CD4-positive, alpha-beta T cell (primary cell): ENCODE data around the gene ARIH2. TPM values are rescaled to one million over a fixed set of nuclear protein-coding genes. Genes with fewer than 3 reads are reported as not detected.
A peak's percentile ranks its signal among the peaks of the same experiment; 100 is the strongest.

ENCODE experiments used
- ATAC-seq: fragments of 200-7000 bp; cut with Tn5 transposase; one replicate; pipeline ENCODE4 v1.10.0; 2022; ENCODE audit warnings: mild to moderate bottlenecking; ENCODE audit not compliant: poor library complexity
- CTCF ChIA-PET: fragments of 350-600 bp; sonication (Branson Sonifier 250); formaldehyde crosslinking; loops from one replicate; lab custom pipeline; 2021; ENCODE audit warnings: antibody characterized with exemption, inconsistent platforms; lab: Charles Lee
- POLR2A ChIA-PET: fragments of 350-600 bp; sonication (Branson Sonifier 250); formaldehyde crosslinking; loops from one replicate; lab custom pipeline; 2021; ENCODE audit warnings: antibody characterized with exemption, inconsistent platforms; lab: Charles Lee
- DNase-seq, 14 experiments: peaks; one replicate each; pipeline ENCODE4 v3.0.0-alpha.2; 2013 to 2020; ENCODE audit warnings: mixed read lengths in 2 of 14
- H3K27ac ChIP-seq, 2 donors: one replicate each; pipeline versions ENCODE4 v1.5.1 to v1.7.0; 2013; ENCODE audit warnings: low read length in 2 of 2, low read depth in 1 of 2, mild to moderate bottlenecking in 1 of 2
- H3K27me3 ChIP-seq, 2 experiments: 1 replicate in 1 of 2; 2 replicates in 1 of 2; pipeline versions ENCODE4 v1.6.1 to v1.7.0; 2013; ENCODE audit warnings: low read length in 2 of 2, control low read depth in 1 of 2, mild to moderate bottlenecking in 1 of 2, moderate library complexity in 1 of 2; ENCODE audit not compliant: insufficient read depth in 2 of 2, control insufficient read depth in 1 of 2
- H3K36me3 ChIP-seq: one replicate; pipeline ENCODE4 v1.6.1; 2013; ENCODE audit warnings: low read length, control low read depth; ENCODE audit not compliant: insufficient read depth
- H3K4me1 ChIP-seq: one replicate; pipeline ENCODE4 v1.6.1; 2013; ENCODE audit warnings: low read length, control low read depth; ENCODE audit not compliant: insufficient read depth
- H3K4me3 ChIP-seq: one replicate; pipeline ENCODE4 v1.5.1; 2013; ENCODE audit warnings: mild to moderate bottlenecking, low read length, moderate library complexity
- H3K9me3 ChIP-seq, 2 experiments: 1 replicate in 1 of 2; 2 replicates in 1 of 2; pipeline versions ENCODE4 v1.6.1 to v1.7.0; 2013; ENCODE audit warnings: low read length in 2 of 2, mild to moderate bottlenecking in 2 of 2, control low read depth in 1 of 2, moderate library complexity in 1 of 2; ENCODE audit not compliant: control insufficient read depth in 1 of 2, insufficient read depth in 1 of 2
- H3K27ac Mint-ChIP-seq: one replicate; pipeline ENCODE4 v1.8.0; 2020; ENCODE audit warnings: mixed read lengths
- H3K27me3 Mint-ChIP-seq: one replicate; pipeline ENCODE4 v1.8.0; 2021; ENCODE audit warnings: mixed read lengths
- H3K36me3 Mint-ChIP-seq: one replicate; pipeline ENCODE4 v1.8.0; 2021; ENCODE audit warnings: low read depth, mixed read lengths
- H3K4me1 Mint-ChIP-seq: one replicate; pipeline ENCODE4 v1.8.0; 2021; ENCODE audit warnings: low read depth, mixed read lengths
- H3K4me3 Mint-ChIP-seq: one replicate; pipeline ENCODE4 v1.8.0; 2020; ENCODE audit warnings: mild to moderate bottlenecking, mixed read lengths
- H3K9me3 Mint-ChIP-seq: one replicate; pipeline ENCODE4 v1.8.0; 2020; ENCODE audit warnings: mixed read lengths
- intact Hi-C, 2 experiments: fragments of 100-400 bp; cut with DNase I in 1 of 2; cut with micrococcal nuclease in 1 of 2; formaldehyde crosslinking; loops; one replicate each; pipeline versions ENCODE4 v1.15.1 to v1.9.0; 2023 to 2025; cut with DNase I, micrococcal nuclease
- total RNA-seq, 174 experiments: library from RNA in 2 of 174; stranded (reverse) in 2 of 174; gene quantifications; one replicate each; pipeline ENCODE4 v1.2.3 and lab custom pipeline; 2021 to 2026
- TF ChIP-seq, protein P1 (sequence below): fragments of 200-600 bp; IDR thresholded peaks from one replicate; pipeline ENCODE4 v1.8.0; 2022; ENCODE audit warnings: antibody characterized with exemption, mild to moderate bottlenecking

ARIH2 gene
- total RNA-seq, 2 experiments from 2014 or later = 182 TPM

DNA sequence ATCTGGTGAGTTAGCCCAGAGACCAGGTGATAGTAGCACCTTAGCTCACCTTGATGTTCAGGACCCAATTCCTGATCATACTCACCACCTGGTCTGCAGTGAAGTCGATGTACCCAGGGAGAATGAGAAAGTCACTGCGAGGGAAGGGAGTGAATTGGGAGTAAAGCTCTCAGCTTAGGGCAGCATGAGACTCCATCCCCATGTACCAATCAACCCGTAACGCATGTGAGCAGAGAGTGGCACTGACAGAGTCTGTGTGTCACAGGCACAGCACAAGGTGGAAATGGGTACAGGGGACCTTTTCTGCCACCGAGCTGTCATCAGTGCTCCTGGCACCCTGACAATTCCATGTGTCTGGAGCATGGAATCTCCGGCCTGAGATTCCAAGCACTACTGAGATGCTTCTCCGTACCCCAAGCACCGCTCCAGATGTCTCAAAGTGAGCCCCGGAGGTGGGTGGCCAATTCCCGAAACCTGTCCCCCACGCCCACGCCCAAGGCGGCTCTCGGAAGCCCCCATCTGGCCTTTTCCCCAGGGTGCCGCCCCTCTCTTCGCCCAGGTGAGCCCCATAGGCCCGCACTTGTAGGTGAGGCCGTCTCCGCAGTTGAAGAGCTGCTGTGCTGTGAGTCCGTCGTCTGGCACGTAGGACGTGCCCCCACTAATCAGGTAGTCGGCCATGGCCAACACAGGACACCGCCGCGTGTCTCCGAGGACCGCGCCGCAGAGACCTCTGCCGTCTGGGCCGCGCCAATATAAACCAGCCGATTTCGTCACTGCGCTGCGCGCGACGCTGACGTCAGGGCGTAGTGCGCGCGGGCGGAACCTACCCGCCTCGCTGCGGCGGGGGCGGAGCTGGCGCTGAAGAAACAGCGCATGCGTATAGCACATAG lies 110.3 kb downstream of the ARIH2 start, which contains the start of gene IMPDH2:
Gene IMPDH2 (minus strand): TSS at position 726 of the 890 bp plus-strand sequence. CDS start 48 bp downstream, at position 678.
- H3K4me1 ChIP-seq = peaks cover 36% of the 10 kb centered on the region
- TF ChIP-seq, protein P1, sequence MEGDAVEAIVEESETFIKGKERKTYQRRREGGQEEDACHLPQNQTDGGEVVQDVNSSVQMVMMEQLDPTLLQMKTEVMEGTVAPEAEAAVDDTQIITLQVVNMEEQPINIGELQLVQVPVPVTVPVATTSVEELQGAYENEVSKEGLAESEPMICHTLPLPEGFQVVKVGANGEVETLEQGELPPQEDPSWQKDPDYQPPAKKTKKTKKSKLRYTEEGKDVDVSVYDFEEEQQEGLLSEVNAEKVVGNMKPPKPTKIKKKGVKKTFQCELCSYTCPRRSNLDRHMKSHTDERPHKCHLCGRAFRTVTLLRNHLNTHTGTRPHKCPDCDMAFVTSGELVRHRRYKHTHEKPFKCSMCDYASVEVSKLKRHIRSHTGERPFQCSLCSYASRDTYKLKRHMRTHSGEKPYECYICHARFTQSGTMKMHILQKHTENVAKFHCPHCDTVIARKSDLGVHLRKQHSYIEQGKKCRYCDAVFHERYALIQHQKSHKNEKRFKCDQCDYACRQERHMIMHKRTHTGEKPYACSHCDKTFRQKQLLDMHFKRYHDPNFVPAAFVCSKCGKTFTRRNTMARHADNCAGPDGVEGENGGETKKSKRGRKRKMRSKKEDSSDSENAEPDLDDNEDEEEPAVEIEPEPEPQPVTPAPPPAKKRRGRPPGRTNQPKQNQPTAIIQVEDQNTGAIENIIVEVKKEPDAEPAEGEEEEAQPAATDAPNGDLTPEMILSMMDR = no peak
- Mint-ChIP-seq H3K4me1 (peaks cover 31% of the 10 kb centered on the region), H3K36me3 (peaks cover 83% of the 10 kb centered on the region), H3K9me3 (no peaks in the 10 kb centered on the region), H3K27me3 (no peaks in the 10 kb centered on the region), H3K27ac (peak within 1 kb of the TSS; percentile 93), H3K4me3 (peak within 1 kb of the TSS; percentile 88)
- H3K9me3 ChIP-seq = no peaks in the 10 kb centered on the region
- H3K27ac ChIP-seq = peak within 1 kb of the TSS; percentile 87 to 94
- H3K27me3 ChIP-seq = no peaks in the 10 kb centered on the region
- DNase-seq (peak; percentile 86 to 98 (median 92)), ATAC-seq (peak; percentile 96)
- ChIA-PET POLR2A (interaction anchor here (0.6 to 2.3 kb wide), 27 partner anchors 8 to 901 kb away, joined by 3 to 60 read pairs (median 3); partner anchors contain the start of genes ARIH2, DALRD3, IP6K2 and MON1A), CTCF (interaction anchor here (0.6 to 2.2 kb wide), 9 partner anchors 9 to 129 kb away, joined by 3 to 29 read pairs (median 4); partner anchors contain the start of genes P4HTM, QRICH1 and WDR6)
- peaks cover 69% of the 10 kb centered on the region for H3K36me3 ChIP-seq
- H3K4me3 ChIP-seq = peak within 1 kb of the TSS; percentile 82
- intact Hi-C loops = loop anchor here (1.0 to 10.0 kb wide), 6 partner anchors 8 to 906 kb away; partner anchors contain the start of genes APEH (in 1 of the 2), IP6K2 (in 1 of the 2) and WDR6 (in 1 of the 2)

DNA sequence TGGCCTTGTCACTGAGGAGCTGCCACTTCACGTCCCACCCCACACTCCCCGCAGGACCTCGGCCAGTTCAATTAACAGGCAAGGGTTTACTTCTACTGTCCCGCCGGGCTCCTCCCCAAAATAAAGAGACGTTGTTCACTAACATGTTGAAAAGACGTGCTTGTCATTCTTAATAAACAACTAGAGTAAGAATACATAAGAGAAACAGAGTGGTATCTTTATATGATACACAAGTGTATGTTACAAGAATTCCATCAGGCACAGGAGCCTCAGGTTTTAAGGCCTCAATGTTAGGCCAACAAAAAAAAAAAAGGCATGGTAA lies 110.9 kb downstream of the ARIH2 start:
- TF ChIP-seq, protein P1 = no peak
- Mint-ChIP-seq H3K27me3 (no peaks in the 10 kb centered on the region), H3K4me3 (peak overlapping the region; percentile 88), H3K27ac (peak overlapping the region; percentile 93), H3K9me3 (no peaks in the 10 kb centered on the region), H3K36me3 (peaks cover 79% of the 10 kb centered on the region), H3K4me1 (peaks cover 29% of the 10 kb centered on the region)
- ChIA-PET POLR2A (interaction anchor here (0.6 to 2.3 kb wide), 25 partner anchors 9 to 900 kb away, joined by 3 to 60 read pairs (median 4); partner anchors contain the start of genes ARIH2, DALRD3, IP6K2 and MON1A), CTCF (interaction anchor here (0.6 to 2.2 kb wide), 8 partner anchors 10 to 128 kb away, joined by 3 to 29 read pairs (median 6); partner anchors contain the start of genes P4HTM, QRICH1 and WDR6)
- intact Hi-C loops = loop anchor here (1.0 to 10.0 kb wide), 6 partner anchors 8 to 905 kb away; partner anchors contain the start of genes APEH (in 1 of the 2), IP6K2 (in 1 of the 2) and WDR6 (in 1 of the 2)
- peaks cover 69% of the 10 kb centered on the region for H3K36me3 ChIP-seq
- H3K9me3 ChIP-seq = no peaks in the 10 kb centered on the region
- peaks cover 31% of the 10 kb centered on the region for H3K4me1 ChIP-seq
- DNase-seq = no peak
- peak overlapping the region; percentile 82 for H3K4me3 ChIP-seq
- peak overlapping the region; percentile 87 to 94 for H3K27ac ChIP-seq
- no peak for ATAC-seq
- H3K27me3 ChIP-seq = no peaks in the 10 kb centered on the region

- H3K36me3 Mint-ChIP-seq = peaks cover 79% of the 10 kb centered on the region
- H3K4me3 Mint-ChIP-seq = no peak overlapping the region
- H3K9me3 Mint-ChIP-seq = no peaks in the 10 kb centered on the region
- ChIA-PET POLR2A (interaction anchor here (0.9 to 2.5 kb wide), 4 partner anchors 9 to 63 kb away, joined by 3 to 10 read pairs (median 6); partner anchors contain the start of genes NDUFAF3, QRICH1 and WDR6), CTCF (interaction anchor here (2.1 kb wide), 1 partner anchor 8 kb away, joined by 15 read pairs; the partner anchor contains the start of gene NDUFAF3)
- H3K36me3 ChIP-seq = peaks cover 69% of the 10 kb centered on the region
- H3K4me3 ChIP-seq = no peak overlapping the region
- intact Hi-C loops = loop anchor here in 1 of 2 experiments (2.0 to 5.0 kb wide), 2 partner anchors 62 to 137 kb away; partner anchors contain the start of gene CCDC71
- H3K27ac ChIP-seq = peak overlapping the region; percentile 87 to 94
- peaks cover 27% of the 10 kb centered on the region for H3K4me1 ChIP-seq
- DNase-seq (no peak), ATAC-seq (no peak)
- TF ChIP-seq, protein P1 = no peak
- H3K27me3 ChIP-seq = no peaks in the 10 kb centered on the region
- no peaks in the 10 kb centered on the region for H3K9me3 ChIP-seq
- H3K27ac Mint-ChIP-seq = peak overlapping the region; percentile 93
- H3K27me3 Mint-ChIP-seq = no peaks in the 10 kb centered on the region
- peaks cover 27% of the 10 kb centered on the region for H3K4me1 Mint-ChIP-seq
Observed at GRCh38 chr3:49030321-49030720, 111.7 kb downstream of the ARIH2 start.
